HCT116 (cell line): Measurements from ENCODE around the gene PTPN4.

ENCODE experiments used
- CEBPB ChIP-seq: IDR thresholded peaks from 2 replicates; pipeline ENCODE4 v1.6.1; 2012; ENCODE audit warnings: low read depth
- MAX ChIP-seq: IDR thresholded peaks from 2 replicates; pipeline ENCODE4 v1.6.1; 2012
- SRF ChIP-seq: IDR thresholded peaks from 2 replicates; pipeline ENCODE4 v1.6.1; 2012; ENCODE audit warnings: low read depth

GRCh38 chr2:120013597-120014223 is 254.0 kb downstream of the PTPN4 start:
- TF ChIP-seq MAX (0 out of 2 replicates have a peak, but pooled peaks have one; percentile 28), CEBPB (no peak), SRF (no peak)
